HUES48 (cell line): Measurements from ENCODE around the gene VGLL4.

Experiments
- H3K27ac ChIP-seq: one replicate; pipeline ENCODE4 v1.7.0; 2013; ENCODE audit warnings: low read depth, low read length, inconsistent platforms
- H3K27me3 ChIP-seq: 2 replicates; pipeline ENCODE4 v1.6.1; 2013; ENCODE audit warnings: mild to moderate bottlenecking, low read length; ENCODE audit not compliant: control insufficient read depth, insufficient read depth
- H3K36me3 ChIP-seq: 2 replicates; pipeline ENCODE4 v1.6.1; 2013; ENCODE audit warnings: low read length; ENCODE audit not compliant: control insufficient read depth, insufficient read depth
- H3K4me1 ChIP-seq: 2 replicates; pipeline ENCODE4 v1.6.1; 2013; ENCODE audit warnings: mild to moderate bottlenecking, low read length; ENCODE audit not compliant: control insufficient read depth, insufficient read depth
- H3K4me3 ChIP-seq: 2 replicates; pipeline ENCODE4 v1.5.1; 2013; ENCODE audit warnings: mild to moderate bottlenecking, low read depth, low read length
- H3K9ac ChIP-seq: 2 replicates; pipeline ENCODE4 v1.6.1; 2013; ENCODE audit warnings: mild to moderate bottlenecking, low read depth, low read length, moderate library complexity
- H3K9me3 ChIP-seq: 2 replicates; pipeline ENCODE4 v1.6.1; 2013; ENCODE audit warnings: low read length; ENCODE audit not compliant: control insufficient read depth, insufficient read depth

Gene VGLL4

DNA sequence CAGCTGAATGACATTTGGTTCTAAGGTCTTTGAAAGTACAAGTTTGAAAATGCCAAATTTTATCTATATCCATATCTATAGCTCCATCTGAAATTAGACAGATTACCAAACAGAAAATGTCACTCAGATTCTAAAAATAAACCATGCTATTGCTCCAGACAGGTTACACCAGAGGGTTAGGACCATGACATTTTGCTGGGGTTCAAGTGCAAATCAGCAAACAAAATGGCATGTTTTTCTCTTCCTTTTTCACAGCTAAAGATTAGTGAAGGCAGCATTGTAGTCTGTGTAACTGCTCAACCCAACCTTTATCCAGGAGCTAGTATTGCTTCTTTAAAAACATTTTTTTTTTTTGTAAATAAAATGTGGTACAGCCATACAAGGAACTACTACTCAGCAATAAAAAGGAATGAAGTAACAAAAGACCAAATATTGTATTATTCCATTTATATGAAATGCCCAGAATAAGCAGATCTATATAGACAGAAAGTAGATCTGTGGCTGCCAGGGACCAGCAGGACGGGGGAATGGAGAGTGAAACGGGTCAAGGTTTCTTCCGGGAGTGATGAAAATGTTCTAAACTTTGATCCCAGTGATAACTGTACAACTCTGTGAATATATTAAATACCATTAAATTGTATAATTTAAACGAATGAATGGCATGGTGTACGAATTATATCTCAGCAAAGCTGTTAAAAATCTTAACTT is 18.2 kb downstream of the VGLL4 start:
- H3K4me1 ChIP-seq, result peaks cover 20% of the 10 kb centered on the region
- H3K9me3 ChIP-seq, result no peaks in the 10 kb centered on the region
- H3K9ac ChIP-seq, result no peak overlapping the region
- H3K36me3 ChIP-seq, result no peaks in the 10 kb centered on the region
- H3K4me3 ChIP-seq, result no peak overlapping the region
- no peaks in the 10 kb centered on the region for H3K27me3 ChIP-seq
- H3K27ac ChIP-seq, result no peak overlapping the region

DNA sequence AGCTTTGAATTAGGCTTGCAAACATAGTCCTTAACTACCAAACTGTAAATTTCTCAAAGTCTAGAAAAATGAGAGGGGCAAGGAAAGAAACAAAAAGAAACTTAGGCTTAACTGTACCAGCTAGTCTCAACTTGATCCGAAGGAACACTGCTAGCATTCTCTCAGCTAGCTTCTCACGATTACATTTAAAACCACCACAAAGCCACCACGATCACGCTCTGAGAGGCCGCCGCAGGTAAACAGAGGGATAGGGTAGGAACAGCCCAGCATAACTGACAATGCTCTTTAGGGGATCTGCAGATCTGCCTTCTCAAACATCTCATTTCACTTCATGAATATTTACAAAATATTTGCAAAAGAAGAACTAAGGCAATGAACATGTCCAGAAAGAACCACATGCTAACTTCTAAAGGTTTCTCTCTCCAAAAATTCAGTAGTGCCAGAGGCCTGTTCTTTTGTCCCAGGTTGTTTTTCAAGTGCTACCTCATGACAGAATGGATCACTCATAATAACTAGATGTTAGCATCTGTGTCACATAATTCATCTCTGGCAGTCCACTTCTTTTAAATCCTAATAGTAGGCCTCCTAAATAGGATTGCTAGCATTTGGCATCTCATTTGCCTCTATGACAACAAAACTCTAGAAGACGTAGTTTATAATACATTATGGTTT is 18.9 kb downstream of the VGLL4 start:
- no peaks in the 10 kb centered on the region for H3K9me3 ChIP-seq
- no peak overlapping the region for H3K27ac ChIP-seq
- H3K4me3 ChIP-seq, result no peak overlapping the region

DNA sequence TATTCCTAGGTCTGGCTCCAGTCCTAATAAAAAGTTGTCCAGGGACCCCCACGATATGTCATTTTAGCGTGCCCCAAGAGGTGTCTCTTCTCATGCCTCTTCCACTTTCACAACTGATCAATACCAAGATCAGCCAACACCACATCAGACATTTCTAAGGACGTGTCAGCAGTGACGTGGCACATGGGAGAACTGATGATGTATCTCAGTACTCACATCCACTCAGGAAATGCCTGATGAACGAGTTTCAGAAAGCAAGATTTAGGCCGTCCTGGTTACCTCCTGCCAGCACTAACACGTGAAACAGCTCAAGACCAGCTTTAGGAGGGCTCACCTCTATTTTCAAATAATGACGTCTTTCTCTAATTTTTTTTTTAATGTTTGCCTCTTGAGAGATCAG is 19.6 kb downstream of the VGLL4 start:
- H3K9me3 ChIP-seq, result no peaks in the 10 kb centered on the region
- H3K9ac ChIP-seq, result no peak overlapping the region
- no peak overlapping the region for H3K27ac ChIP-seq
- H3K4me1 ChIP-seq, result peaks cover 26% of the 10 kb centered on the region
- no peak overlapping the region for H3K4me3 ChIP-seq
- H3K27me3 ChIP-seq, result no peaks in the 10 kb centered on the region
- no peaks in the 10 kb centered on the region for H3K36me3 ChIP-seq

More for the DNA sequence above, 18.9 kb downstream of the VGLL4 start:
- no peaks in the 10 kb centered on the region for H3K27me3 ChIP-seq
- H3K9ac ChIP-seq, result no peak overlapping the region
- H3K36me3 ChIP-seq, result no peaks in the 10 kb centered on the region
- H3K4me1 ChIP-seq, result peaks cover 26% of the 10 kb centered on the region

DNA sequence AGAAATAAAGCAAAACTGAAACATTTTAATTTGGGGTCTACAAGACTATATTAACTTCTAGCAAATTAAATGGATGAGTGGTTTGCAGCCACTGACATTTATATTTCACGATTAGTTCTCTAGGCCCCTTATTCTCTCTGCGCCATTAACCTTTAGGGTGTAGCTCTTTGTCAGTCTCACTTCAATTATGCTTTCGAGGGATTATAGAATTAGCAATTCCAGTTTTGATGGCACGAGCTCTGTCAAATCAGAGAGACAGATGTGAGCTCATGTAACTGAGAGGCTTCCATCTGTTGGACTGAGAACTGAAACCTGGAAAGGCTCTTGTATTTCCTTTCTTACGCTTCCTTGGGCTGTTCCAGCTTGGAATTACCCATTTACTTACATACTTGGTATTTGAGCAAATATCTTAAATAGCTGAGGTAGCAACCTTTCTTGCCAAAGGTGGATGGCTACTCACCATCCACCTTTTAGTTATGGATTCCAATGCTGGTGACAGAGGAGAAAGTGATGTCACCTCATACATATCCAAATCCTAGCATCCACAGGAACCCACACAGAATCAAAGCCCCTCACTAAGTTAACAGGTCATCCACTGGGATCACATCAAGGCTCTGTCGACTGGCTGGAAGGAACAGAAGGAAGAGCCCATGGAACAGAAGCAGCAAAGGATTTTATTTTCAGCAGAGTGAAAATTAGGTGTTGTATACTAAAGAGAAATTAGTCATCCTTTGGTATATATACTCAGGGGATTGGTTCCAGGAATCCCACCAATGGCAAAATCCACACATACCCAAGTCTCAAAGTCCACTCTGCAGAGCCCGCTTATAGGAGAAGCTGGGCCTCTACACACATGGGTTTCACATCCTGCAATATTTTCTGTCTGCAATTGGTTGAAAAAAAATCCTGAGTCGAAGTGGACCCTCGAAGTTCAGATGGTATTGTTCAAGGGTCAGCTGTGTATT is 20.8 kb downstream of the VGLL4 start:
- Histone ChIP-seq H3K36me3 (no peaks in the 10 kb centered on the region), H3K27ac (no peak overlapping the region), H3K9me3 (no peaks in the 10 kb centered on the region), H3K4me1 (peaks cover 34% of the 10 kb centered on the region), H3K27me3 (no peaks in the 10 kb centered on the region), H3K4me3 (no peak overlapping the region), H3K9ac (no peak overlapping the region)

DNA sequence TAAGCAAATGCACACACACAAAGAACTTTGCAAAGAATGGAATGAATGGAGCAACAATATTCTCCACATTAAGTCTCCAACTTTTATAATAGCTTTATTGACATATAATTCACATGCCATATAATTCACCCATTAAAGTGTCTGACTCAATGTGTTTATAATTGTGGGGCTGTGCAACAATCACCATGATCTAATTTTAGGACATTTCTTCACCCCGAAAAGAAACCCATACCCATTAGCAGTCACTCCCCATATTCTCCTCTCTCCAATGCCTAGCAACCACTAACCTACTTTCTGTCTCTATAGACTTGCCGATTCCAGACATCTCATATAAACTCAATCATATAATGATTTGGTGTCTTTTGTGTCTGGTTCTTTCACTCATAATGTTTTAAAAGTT is 22.6 kb downstream of the VGLL4 start:
- no peak overlapping the region for H3K27ac ChIP-seq
- peaks cover 42% of the 10 kb centered on the region for H3K4me1 ChIP-seq
- no peak overlapping the region for H3K9ac ChIP-seq
- no peaks in the 10 kb centered on the region for H3K36me3 ChIP-seq
- no peak overlapping the region for H3K4me3 ChIP-seq
- no peaks in the 10 kb centered on the region for H3K27me3 ChIP-seq
- no peaks in the 10 kb centered on the region for H3K9me3 ChIP-seq

DNA sequence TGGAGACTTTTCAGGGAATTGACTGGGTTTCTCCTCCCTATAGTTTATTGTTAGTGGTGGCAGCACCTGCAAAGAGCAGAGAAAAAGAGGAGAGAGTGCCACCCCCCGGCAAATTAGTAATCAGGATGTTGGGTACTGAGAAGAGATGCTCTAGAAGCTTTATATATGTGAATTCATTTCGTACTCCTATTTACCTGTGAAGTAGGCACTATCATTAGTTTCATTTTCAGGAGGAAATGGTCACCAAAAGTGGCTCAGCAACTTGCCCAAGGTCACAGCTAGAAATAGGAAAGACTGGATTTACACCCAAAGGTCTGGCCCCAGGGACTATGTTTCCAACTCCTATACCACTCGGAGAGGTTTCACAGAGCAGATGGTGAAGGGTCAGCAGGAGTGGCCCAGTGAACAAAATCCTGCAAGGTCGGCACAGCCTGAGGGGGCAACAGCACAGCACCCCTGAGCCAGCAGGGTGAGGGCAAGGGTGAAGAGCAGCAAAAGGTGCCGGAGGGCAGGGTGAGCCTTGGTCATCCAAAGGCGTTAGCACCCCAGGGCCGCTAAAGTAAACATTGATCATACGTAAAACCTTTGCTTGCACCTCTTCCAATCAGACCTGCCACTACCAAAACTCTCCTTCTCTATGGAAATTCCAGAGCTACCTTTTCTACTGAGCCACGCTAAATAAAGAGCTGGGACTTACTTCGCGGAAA is 23.6 kb downstream of the VGLL4 start:
- peaks cover 48% of the 10 kb centered on the region for H3K4me1 ChIP-seq

DNA sequence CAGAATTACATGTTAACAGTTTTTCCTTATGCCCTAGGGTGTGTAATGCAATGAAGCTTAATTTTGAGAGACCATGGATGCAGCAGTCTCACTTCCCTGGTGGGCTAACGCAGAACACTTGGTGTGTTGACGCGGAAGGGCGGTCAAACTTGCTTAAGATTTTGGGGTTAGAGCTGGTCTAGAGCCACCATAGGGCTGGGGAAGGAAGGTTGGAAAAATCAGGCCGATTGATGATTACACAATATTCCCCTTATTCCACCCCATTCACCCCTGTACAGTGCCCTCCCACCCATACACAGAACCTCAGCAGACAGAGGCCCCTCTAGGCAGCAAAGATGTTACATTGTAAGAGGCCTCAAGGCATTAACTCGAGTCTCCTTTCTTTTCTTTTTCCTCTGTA is 24.3 kb downstream of the VGLL4 start:
- Histone ChIP-seq H3K9ac (no peak overlapping the region), H3K4me1 (peaks cover 47% of the 10 kb centered on the region), H3K27ac (no peak overlapping the region), H3K36me3 (no peaks in the 10 kb centered on the region), H3K4me3 (no peak overlapping the region), H3K9me3 (no peaks in the 10 kb centered on the region), H3K27me3 (no peaks in the 10 kb centered on the region)

More for the DNA sequence above, 23.6 kb downstream of the VGLL4 start:
- H3K27ac ChIP-seq, result no peak overlapping the region
- H3K9me3 ChIP-seq, result no peaks in the 10 kb centered on the region
- no peak overlapping the region for H3K4me3 ChIP-seq
- no peaks in the 10 kb centered on the region for H3K36me3 ChIP-seq
- H3K27me3 ChIP-seq, result no peaks in the 10 kb centered on the region
- H3K9ac ChIP-seq, result no peak overlapping the region

DNA sequence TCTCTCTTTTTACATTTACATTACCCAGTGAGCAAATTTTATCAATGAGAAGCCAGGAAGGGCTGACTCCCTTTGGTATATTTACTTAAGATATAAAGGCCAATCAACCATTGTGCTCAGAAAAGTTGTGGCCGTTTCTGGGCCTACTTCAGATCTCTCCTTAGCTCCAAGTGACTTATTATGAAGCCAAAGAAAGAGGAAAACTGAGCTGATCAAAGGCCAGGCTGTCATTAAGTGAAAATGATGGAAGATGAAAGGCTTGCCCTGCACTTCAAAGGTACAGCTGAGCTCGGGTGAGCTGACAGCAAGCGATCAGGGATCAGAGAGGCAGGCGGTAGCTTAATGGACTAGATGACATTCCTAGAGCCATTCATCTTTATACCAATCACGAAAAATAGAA is 24.8 kb downstream of the VGLL4 start:
- H3K27ac ChIP-seq, result no peak overlapping the region
- no peaks in the 10 kb centered on the region for H3K36me3 ChIP-seq
- peaks cover 52% of the 10 kb centered on the region for H3K4me1 ChIP-seq
- H3K27me3 ChIP-seq, result no peaks in the 10 kb centered on the region
- H3K9ac ChIP-seq, result no peak overlapping the region
- no peaks in the 10 kb centered on the region for H3K9me3 ChIP-seq
- H3K4me3 ChIP-seq, result no peak overlapping the region

DNA sequence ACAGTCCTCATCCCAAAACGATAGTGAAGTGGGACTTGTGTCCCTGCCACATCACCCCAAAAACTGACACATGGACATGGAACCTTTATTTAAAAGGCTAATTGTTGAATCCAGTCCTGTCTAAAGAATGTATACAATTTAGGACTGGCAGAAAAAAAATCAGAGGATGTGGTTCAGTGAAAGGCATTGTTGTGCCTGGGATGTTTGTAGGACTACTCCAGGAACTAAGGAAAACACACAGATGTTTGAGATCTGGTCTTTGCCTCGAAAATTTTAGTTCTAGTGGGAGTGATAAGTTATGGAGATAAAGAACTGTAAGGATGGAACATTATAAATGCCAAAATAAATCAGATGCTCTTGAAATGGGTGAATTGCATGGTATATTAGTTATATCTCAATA is 27.2 kb downstream of the VGLL4 start:
- no peaks in the 10 kb centered on the region for H3K36me3 ChIP-seq
- no peak overlapping the region for H3K9ac ChIP-seq
- no peaks in the 10 kb centered on the region for H3K9me3 ChIP-seq
- no peak overlapping the region for H3K27ac ChIP-seq
- H3K4me1 ChIP-seq, result peaks cover 49% of the 10 kb centered on the region
- no peak overlapping the region for H3K4me3 ChIP-seq
- H3K27me3 ChIP-seq, result no peaks in the 10 kb centered on the region

DNA sequence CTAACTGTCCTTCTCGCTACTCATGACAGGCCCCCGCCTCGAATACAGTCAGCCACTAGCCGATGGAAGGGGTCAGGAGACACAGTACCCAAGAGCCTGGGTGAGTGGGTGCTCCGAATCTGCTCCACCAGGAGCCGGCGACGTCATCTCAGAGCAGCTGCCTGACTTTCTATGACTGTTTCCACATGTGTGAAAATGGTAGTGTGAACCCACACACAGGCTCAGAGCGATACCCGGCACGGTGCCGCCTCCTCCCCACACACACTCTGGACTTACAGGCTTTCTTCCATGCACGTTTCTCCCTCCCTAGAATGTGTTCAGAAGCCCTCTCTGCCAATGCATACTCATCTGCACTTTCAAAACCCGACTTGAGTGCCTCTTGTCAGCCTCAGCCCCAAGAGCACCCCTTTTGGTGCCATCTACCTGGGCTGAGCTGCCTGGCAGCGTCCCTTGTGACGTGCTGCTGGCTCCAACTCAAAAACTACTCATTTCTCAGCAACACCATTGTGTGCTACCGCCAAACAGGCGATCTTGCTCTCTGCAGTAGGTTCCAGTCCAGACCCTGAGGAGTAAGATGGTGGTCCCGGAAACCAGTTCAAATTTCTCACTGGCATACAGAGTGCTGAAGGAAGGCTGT is 29.7 kb downstream of the VGLL4 start:
- Histone ChIP-seq H3K4me3 (no peak overlapping the region), H3K27ac (no peak overlapping the region), H3K36me3 (no peaks in the 10 kb centered on the region), H3K9me3 (no peaks in the 10 kb centered on the region), H3K27me3 (no peaks in the 10 kb centered on the region), H3K9ac (no peak overlapping the region), H3K4me1 (peaks cover 59% of the 10 kb centered on the region)
